Stromal cell of bone marrow (primary cell): ENCODE measurements around the gene SMAD1.
A peak's percentile ranks its signal among the peaks of the same experiment; 100 is the strongest.

ENCODE experiments used
- DNase-seq: peaks from one replicate; pipeline ENCODE4 v3.0.0-alpha.2; 2012; ENCODE audit warnings: low read depth

The SMAD1 gene

GRCh38 chr4:145481164-145481941, at the start of gene SMAD1:
TSS of gene SMAD1 (plus strand) at chr4:145481853. CDS start at chr4:145514614, 32,761 bp downstream.
- peak; percentile 79 for DNase-seq

DNA sequence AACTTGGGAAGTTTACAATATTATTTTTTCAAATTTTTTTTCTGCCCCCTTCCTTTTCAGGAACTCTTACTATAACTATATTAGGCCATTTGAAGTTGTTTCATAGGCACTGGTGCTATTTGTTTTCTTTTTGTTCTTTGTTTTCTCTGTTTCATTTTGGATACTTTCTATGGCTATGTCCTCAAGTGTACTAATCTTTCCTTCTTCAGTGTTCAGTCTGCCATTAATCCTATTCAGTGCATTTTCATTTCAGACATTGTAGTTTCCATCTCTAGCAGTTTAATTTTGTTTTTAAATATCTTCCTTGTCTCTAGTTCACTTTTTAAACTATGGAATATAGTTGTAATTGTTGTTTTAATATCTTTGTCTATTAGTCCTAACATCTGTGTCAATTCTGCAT, 48.0 kb upstream of the SMAD1 start:
- DNase-seq = no peak

GRCh38 chr4:145435646-145436045, 46.0 kb upstream of the SMAD1 start:
- DNase-seq = no peak

- no peak for DNase-seq
Observed at GRCh38 chr4:145436114-145436513, 45.5 kb upstream of the SMAD1 start.

GRCh38 chr4:145436796-145437195, 44.9 kb upstream of the SMAD1 start:
- DNase-seq = no peak

DNA sequence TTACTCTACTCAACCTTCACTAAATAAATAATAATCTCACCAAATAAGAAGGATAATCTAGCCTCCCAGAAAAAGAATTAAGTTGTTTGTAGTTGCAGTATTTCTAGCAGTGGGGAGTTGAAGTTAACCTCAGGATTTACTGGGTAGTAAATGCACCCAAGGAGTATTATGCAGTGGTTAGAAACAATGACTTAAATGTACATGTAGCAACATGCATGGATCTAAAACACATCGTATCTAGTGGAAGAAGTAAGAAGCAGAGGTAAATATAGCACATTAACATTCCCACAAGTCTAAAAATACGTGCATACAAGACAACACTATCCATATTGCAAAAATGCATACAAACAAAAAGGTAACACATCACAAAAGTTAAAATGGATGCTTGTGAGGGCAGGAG, 44.2 kb upstream of the SMAD1 start:
- DNase-seq = no peak

DNA sequence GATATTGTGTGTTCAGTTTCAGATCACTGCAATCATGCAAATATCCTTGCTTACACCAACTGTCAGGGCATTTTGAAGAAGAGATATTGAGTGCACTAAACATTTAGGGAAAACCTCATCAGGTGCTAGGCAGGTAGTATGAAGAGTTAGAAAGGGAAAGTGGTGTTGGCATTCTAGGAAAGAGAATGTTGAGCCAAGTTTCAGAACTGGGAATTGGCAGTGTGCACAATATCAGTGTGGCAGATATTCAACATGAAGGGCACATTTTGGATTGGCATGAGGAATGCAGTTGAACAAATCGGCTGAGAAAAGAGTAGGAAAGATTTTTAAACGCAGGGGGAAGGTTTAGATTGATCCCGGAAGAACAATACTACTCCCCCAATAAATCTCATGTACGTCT, 43.4 kb upstream of the SMAD1 start:
- DNase-seq = no peak

DNA sequence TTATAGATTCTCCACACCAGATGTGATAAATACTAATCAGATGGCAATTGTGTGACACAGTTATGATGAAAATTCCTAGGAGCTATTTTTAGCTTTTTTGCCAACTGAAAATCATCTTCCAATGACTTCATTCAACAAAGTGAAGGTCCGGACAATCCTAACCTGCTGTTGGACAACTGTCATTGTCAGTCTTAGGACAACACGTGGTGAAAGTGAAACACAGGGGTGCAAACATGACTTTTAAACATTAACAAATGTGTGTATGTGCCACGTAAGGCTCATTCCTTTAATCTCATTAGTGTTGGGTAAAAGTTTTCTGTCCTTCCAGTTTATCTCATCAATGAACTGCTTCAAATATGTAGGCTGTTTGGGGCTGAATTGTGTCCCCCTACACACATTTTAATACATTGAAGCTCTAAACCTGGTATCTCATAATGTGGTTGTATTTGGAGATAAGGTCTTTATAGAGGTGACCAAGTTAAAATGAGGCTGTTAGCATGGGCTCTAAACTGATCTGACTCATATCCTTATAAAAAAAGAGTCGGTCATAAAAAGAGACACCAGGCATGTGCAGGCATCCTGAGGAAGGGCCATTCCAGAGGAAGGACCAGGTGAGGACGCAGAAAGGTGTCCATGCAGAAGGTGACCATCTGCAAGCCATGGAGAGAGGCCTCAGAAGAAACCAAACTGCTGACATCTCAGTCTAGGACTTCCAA, 41.2 kb upstream of the SMAD1 start:
- DNase-seq = no peak

DNA sequence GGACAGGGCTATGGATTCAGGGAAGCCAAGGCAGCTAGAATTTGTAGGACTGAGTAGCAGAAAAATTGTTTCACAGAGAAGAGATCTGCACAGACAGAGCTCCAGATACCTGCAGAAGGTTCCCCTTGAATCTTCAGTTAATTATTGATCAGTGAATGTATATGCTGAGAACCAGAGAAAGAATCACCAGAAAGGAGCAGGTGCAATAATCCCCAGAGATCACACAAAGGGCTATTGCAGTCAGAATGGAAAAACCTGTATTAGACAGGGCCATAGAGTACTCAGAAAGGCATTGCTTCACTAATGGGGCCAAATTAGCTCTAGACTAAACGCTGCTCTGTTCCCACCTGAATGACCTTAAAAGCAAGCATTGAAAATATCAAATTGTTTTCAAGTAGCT, 35.5 kb upstream of the SMAD1 start:
- no peak for DNase-seq

- no peak for DNase-seq
Observed at GRCh38 chr4:145451895-145452294, 29.8 kb upstream of the SMAD1 start.

- no peak for DNase-seq
Observed at GRCh38 chr4:145452447-145453162, 29.0 kb upstream of the SMAD1 start.

- no peak for DNase-seq
Observed at GRCh38 chr4:145453163-145453520, 28.5 kb upstream of the SMAD1 start.

- no peak for DNase-seq
Observed at GRCh38 chr4:145473203-145473602, 8.4 kb upstream of the SMAD1 start.

DNA sequence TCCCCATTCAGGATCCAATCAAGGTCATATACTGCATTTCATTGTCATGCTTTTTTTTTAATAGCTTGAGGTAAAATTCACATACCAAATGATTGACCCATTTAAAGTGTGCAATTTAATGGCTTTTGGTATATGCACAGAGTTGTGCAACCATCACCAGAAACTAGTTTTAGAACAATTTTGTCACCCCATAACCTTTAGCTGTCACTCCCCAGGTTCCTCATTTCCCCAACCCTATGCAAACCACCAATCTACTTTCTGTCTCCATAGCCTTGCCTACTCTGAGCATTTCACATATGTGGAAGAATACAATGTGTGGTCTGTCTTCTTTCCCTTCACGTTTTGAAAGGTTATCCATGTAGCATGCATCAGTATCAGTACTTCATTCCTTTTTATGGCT, 1.4 kb upstream of the SMAD1 start:
- no peak for DNase-seq

DNA sequence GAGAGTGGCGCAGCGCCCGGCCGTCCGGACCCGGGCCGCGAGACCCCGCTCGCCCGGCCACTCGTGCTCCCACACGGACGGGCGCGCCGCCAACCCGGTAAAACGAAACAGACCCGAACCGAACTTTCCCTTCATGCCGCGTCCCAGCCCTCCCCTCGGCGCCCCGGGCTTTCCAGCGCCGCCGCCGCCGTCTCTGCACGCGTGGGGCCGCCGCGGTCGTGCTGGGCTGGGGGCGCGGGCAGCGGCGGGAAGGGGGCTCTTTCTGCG, 222 bp downstream of the SMAD1 start:
- no peak for DNase-seq

GRCh38 chr4:145482209-145483037, 770 bp downstream of the SMAD1 start:
- DNase-seq = peak; percentile 49

DNA sequence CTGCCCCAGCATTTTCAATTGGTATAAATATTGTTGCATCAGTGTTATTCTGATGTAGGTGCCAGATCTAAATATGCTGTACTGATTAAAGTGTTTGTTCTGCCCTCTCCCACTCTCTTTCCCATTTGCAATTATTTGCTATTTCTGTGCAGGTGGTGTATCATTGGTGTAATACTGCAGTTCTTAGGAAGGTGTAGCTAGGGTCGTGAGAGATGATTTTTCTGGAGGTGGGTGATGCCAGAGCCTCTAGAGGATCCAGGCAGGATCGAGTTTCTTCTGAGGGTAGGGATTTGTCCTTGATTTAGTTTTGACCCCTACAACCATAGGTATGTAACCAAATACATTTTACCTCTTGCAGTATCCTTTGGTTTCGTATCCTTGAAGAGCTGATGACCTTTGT, 1.9 kb downstream of the SMAD1 start:
- no peak for DNase-seq

GRCh38 chr4:145484225-145484846, 2.7 kb downstream of the SMAD1 start:
- no peak for DNase-seq

DNA sequence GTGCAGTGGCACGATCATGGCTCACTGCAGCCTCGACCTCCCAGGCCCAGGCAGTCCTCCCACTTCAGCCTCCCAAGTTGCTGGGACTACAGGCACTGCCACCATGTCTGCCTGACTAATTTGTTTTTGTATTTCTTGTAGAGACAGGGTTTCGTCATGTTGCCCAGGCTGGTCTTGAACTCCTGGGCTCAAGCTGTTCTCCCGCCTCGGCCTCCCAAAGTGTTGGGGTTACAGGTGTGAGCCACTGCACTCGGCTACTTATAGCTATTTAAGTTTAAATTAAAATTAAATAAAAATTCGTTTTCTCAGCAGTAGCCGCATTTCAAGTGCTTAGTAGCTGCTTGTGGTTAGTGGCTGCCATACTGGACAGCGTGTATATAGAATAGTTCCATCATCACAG, 3.5 kb downstream of the SMAD1 start:
- no peak for DNase-seq

- DNase-seq = no peak
Observed at GRCh38 chr4:145486603-145487002, 5.0 kb downstream of the SMAD1 start.

DNA sequence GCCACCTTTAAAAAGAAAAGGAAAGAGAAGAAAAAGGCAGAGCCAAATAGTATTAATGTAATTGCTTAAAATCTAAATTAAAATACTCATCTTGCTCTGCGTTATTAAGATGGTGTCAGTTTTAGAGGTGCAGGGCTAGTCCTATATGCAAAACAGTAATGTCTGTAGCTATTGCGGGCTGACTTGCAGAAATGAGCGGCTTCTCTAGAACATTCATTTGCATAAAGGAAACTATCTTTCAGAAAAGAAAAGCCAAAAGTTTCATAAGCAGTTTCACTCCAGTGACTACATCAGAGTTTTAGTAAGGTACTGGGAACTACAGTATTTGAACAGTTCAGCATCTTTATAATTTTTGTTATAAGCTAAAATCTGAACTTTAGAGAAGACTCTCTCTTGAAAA, 6.0 kb downstream of the SMAD1 start:
- no peak for DNase-seq

DNA sequence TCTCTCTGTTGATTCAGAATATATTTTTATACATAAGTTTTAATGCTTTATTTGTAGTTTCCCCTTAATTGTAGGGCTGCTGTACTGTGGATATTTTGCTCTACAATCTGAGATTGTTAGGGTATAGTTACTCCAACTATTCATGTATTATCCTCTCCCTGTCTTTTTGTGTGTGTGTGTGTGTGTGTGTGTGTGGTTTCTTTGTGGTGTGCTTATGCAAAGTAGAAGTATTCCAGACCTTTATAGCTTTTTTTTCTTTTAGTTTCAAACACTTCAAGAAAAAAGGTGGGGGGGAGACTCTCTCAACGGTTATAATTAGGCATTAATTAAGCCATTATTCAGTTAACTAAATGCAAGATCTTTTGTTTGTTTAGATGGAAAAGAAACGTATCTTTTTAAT, 6.7 kb downstream of the SMAD1 start:
- no peak for DNase-seq
